Adipocyte (in vitro differentiated cells): ENCODE measurements around the gene ATP7B.
"Not testable (repeated sequence)": the region's sequence is repeated elsewhere in the genome, so short reads cannot be mapped to it uniquely, and the experiment has no call there.

ENCODE experiments used
- DNase-seq: peaks from one replicate; pipeline ENCODE4 v3.0.0-alpha.2; 2015; ENCODE audit warnings: low read depth
- H3K27me3 ChIP-seq: replicated peaks from 2 replicates; pipeline ENCODE4 v1.7.0; 2013; ENCODE audit warnings: mild to moderate bottlenecking, low read length, moderate library complexity; ENCODE audit not compliant: control insufficient read depth, insufficient read depth
- H3K36me3 ChIP-seq: 2 replicates; pipeline ENCODE4 v1.7.0; 2013; ENCODE audit warnings: low read length, mild to moderate bottlenecking, moderate library complexity; ENCODE audit not compliant: control insufficient read depth, insufficient read depth, severe bottlenecking
- H3K4me1 ChIP-seq: 2 replicates; pipeline ENCODE4 v1.7.0; 2013; ENCODE audit warnings: mild to moderate bottlenecking, low read length, moderate library complexity; ENCODE audit not compliant: control insufficient read depth, insufficient read depth
- H3K4me3 ChIP-seq: 2 replicates; pipeline ENCODE4 v1.7.0; 2013; ENCODE audit warnings: mild to moderate bottlenecking, low read length, moderate library complexity
- H3K9ac ChIP-seq: 2 replicates; pipeline ENCODE4 v1.7.0; 2013; ENCODE audit warnings: mild to moderate bottlenecking, low read length, moderate library complexity
- H3K9me3 ChIP-seq: 2 replicates; pipeline ENCODE4 v1.7.0; 2013; ENCODE audit warnings: mild to moderate bottlenecking, low read length, moderate library complexity; ENCODE audit not compliant: control insufficient read depth

The ATP7B gene

DNA sequence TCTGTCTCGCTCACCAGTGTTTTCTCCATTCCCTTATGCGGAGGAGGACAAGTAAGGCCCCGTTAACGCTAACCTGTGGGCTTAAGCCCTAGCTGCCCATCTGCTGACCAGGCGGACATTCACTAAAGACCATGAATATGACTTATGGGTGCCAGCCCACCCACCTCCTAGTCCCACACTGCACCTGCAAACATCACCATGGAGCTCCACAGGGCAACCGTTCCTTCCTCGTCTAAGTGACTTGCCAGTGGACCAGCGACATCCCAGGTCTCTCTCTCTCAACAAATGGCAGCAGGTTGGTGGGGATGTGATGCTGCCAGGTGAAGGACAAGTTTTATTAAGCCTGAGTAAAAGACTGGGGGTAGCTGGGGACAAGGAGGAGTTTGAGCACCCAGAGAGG lies 94.3 kb downstream of the ATP7B start:
- H3K9me3 ChIP-seq, result no peaks in the 10 kb centered on the region
- no peaks in the 10 kb centered on the region for H3K4me1 ChIP-seq
- H3K4me3 ChIP-seq, result no peak overlapping the region
- H3K9ac ChIP-seq, result no peak overlapping the region
- peaks cover 51% of the 10 kb centered on the region for H3K27me3 ChIP-seq
- DNase-seq, result no peak
- no peaks in the 10 kb centered on the region for H3K36me3 ChIP-seq

- Histone ChIP-seq H3K9ac (no peak overlapping the region), H3K4me3 (no peak overlapping the region), H3K9me3 (no peaks in the 10 kb centered on the region), H3K36me3 (no peaks in the 10 kb centered on the region), H3K4me1 (no peaks in the 10 kb centered on the region), H3K27me3 (peaks cover 50% of the 10 kb centered on the region)
- no peak for DNase-seq
Observed at GRCh38 chr13:51916051-51916818, 95.0 kb downstream of the ATP7B start.

DNA sequence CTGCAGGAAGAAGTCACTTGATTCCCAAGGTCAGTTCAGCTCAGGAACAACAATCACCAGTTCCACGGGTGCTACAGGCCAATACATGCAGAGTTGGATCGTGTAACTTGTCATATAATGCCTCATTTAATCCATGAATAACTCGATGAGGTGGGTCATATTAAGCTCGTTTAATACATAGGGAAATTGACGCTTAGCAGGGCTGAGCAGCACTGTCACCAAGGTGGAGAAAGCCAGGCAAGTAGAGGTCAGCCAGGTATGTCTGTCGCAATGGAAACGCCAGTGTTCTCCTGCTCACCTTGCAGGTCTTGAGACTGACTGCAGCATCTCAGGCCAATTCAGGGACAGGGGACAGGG lies 97.1 kb downstream of the ATP7B start:
- DNase-seq, result no peak
- H3K9ac ChIP-seq, result no peak overlapping the region
- no peaks in the 10 kb centered on the region for H3K36me3 ChIP-seq
- no peaks in the 10 kb centered on the region for H3K4me1 ChIP-seq
- H3K9me3 ChIP-seq, result no peaks in the 10 kb centered on the region
- no peak overlapping the region for H3K4me3 ChIP-seq
- peaks cover 49% of the 10 kb centered on the region for H3K27me3 ChIP-seq

GRCh38 chr13:51913421-51914136 lies 97.7 kb downstream of the ATP7B start:
- DNase-seq, result no peak
- Histone ChIP-seq H3K9ac (no peak overlapping the region), H3K27me3 (peaks cover 49% of the 10 kb centered on the region), H3K4me3 (no peak overlapping the region), H3K36me3 (no peaks in the 10 kb centered on the region), H3K9me3 (no peaks in the 10 kb centered on the region), H3K4me1 (no peaks in the 10 kb centered on the region)

DNA sequence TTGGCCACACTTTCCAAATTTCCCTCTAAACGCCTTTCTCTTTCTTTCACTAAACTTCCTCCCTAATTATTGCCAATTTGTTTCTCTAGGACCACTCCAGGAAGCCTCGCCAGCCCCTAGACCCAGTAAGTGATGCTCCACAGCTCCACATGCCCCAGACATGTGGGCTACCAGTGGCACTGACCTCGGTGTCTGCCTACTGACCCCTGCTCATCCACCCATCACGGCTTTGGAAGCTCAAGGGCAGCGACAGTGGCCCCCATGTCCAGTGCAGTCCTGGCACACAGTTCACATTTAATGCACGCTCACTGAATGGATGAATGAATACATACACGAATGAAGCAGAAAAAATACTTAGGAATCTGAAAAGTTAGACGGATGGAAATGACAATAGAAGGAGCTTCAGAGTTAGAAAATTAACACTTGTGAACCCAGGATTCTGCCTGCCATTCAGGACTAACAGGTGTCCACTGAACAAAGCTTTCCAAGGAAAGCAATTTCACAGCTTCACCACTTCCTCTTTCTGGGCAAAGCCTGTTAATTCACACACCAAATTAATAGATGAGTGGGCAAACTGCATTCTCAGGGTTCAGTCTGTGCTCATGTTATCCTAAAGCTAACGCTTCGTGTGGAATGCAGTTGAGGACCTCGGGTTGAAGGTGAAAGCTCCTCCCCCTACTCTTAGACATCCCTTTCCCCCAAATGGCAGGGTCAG lies 98.6 kb downstream of the ATP7B start:
- DNase-seq, result no peak
- Histone ChIP-seq H3K36me3 (no peaks in the 10 kb centered on the region), H3K4me1 (no peaks in the 10 kb centered on the region), H3K9me3 (no peaks in the 10 kb centered on the region), H3K4me3 (no peak overlapping the region), H3K9ac (no peak overlapping the region), H3K27me3 (peaks cover 46% of the 10 kb centered on the region)

DNA sequence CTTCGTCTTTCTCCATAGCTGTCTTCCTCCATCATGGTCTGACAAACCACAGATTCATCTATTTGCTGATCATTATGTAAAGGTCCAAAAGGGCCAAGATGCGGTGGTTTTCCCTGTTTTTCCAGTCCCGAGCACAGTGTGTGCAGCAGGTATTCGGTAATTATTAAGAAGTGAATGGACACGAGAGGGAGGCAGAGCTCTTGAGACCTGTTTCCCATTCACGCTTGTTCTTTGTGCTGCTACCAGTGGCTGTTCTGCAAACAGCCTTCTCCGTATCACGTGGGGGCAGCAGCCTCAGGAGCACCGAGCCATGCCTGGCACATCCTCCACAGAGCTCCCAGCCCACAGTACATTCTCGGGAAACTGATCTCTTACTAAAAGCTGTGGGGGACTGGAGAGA lies 99.2 kb downstream of the ATP7B start:
- Histone ChIP-seq H3K27me3 (peaks cover 41% of the 10 kb centered on the region), H3K4me3 (no peak overlapping the region)
- DNase-seq, result no peak

DNA sequence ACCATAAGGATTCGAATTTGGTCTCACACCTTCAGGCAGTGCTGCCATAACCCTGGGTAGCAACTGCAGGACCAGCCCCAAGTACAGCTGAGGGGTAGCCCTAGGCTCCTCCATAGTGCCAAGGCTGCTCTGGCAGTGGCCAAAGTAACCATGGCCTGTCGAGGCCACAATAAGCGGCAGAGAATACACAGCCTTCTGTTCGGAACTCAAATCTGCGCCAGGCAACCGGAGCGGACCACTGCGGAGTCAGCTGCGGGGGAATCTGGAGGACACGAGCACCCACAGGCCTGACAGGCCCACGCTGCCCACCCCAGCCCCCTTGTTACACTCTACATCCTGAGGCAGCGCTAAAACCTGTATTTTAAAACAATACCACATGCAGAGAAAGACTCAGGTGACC lies 100.7 kb downstream of the ATP7B start:
- peaks cover 33% of the 10 kb centered on the region for H3K27me3 ChIP-seq
- no peaks in the 10 kb centered on the region for H3K4me1 ChIP-seq
- no peaks in the 10 kb centered on the region for H3K36me3 ChIP-seq
- H3K4me3 ChIP-seq, result no peak overlapping the region
- H3K9me3 ChIP-seq, result no peaks in the 10 kb centered on the region
- H3K9ac ChIP-seq, result no peak overlapping the region
- no peak for DNase-seq

More for the DNA sequence above, 99.2 kb downstream of the ATP7B start:
- Histone ChIP-seq H3K9ac (no peak overlapping the region), H3K9me3 (no peaks in the 10 kb centered on the region), H3K36me3 (no peaks in the 10 kb centered on the region), H3K4me1 (no peaks in the 10 kb centered on the region)

DNA sequence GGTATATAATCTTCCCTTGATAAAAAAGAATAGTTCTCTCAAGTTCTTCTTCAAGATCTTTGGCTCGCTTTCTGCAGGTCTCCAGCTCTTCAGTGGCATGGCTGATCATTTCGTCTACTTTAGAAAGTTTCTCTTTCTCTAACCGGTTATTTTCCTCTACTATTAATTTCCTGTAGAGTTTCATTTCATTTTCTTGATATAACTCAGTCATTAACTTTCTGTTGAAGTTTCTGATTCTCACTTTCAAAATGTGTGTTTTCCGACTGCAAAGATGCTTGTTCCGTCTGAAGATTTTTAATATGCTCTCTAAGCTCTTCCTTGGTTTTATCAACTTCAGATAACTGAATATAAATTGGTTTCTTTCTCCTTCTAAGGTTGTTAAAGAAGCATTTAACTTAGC lies 102.0 kb downstream of the ATP7B start:
- not testable (repeated sequence) for H3K9me3 ChIP-seq, H3K4me3 ChIP-seq, H3K4me1 ChIP-seq, H3K9ac ChIP-seq, H3K36me3 ChIP-seq, DNase-seq
- H3K27me3 ChIP-seq, result peaks cover 28% of the 10 kb centered on the region

GRCh38 chr13:51907040-51907732 lies 104.1 kb downstream of the ATP7B start:
- Histone ChIP-seq H3K9ac (no peak overlapping the region), H3K27me3 (peaks cover 24% of the 10 kb centered on the region), H3K36me3 (no peaks in the 10 kb centered on the region), H3K9me3 (no peaks in the 10 kb centered on the region), H3K4me3 (no peak overlapping the region), H3K4me1 (no peaks in the 10 kb centered on the region)
- DNase-seq, result no peak

GRCh38 chr13:51906581-51906980 lies 104.7 kb downstream of the ATP7B start:
- no peak overlapping the region for H3K4me3 ChIP-seq
- H3K9me3 ChIP-seq, result no peaks in the 10 kb centered on the region
- H3K27me3 ChIP-seq, result peaks cover 20% of the 10 kb centered on the region
- H3K4me1 ChIP-seq, result no peaks in the 10 kb centered on the region
- H3K9ac ChIP-seq, result no peak overlapping the region
- no peaks in the 10 kb centered on the region for H3K36me3 ChIP-seq
- peak; percentile 50 for DNase-seq

DNA sequence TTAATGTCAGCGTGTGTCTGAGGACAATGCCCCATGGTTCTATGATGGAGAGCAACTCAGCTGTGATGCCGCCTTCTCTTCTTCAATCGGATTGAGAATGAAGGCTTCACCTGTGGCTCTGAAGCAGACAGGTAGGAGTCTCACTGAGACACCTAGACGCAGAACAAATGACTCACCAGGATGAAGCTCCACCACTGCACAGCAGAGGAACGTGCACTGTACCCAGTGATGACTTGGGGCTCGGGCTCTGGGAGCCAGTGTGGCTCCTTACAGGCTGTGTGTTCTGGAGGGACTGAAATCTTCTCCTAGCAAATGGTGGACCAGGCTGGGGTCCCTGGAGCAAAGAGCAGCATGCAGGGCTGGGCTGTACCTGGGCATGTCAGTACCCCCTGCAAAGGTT lies 105.5 kb downstream of the ATP7B start:
- H3K9me3 ChIP-seq, result no peaks in the 10 kb centered on the region

More for the DNA sequence above, 105.5 kb downstream of the ATP7B start:
- Histone ChIP-seq H3K9ac (no peak overlapping the region), H3K4me3 (no peak overlapping the region), H3K36me3 (no peaks in the 10 kb centered on the region), H3K4me1 (no peaks in the 10 kb centered on the region), H3K27me3 (peaks cover 14% of the 10 kb centered on the region)
- no peak for DNase-seq
